HuH-7 (cell line): ENCODE results near the gene LRGUK.
"Not testable (repeated sequence)": the region's sequence is repeated elsewhere in the genome, so short reads cannot be mapped to it uniquely, and the experiment has no call there.

ENCODE experiments used
- DNase-seq: peaks from one replicate; pipeline ENCODE4 v3.0.0; 2011; ENCODE audit warnings: low spot score

The LRGUK gene

DNA sequence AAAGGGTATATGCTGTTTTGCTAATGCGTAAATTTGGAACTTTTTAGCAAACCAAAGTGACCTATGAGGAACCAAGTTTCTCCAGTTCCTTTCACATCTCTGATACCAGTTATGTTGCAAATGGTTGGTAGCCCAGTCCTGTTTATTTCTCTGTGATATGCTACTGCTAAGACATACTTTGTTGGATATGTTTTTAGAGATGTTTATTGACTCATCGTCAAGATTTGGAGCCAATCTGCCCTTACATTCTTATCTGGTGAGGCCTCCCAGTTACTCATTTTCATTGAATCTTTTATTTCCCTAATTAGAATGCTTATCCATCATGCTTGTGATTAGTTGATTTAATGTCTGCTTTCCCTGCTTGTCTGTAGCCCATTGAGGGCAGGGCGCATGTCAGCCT, 58.9 kb downstream of the LRGUK start:
- DNase-seq = no peak

GRCh38 chr7:134186801-134187200, 59.7 kb downstream of the LRGUK start:
- DNase-seq = no peak

DNA sequence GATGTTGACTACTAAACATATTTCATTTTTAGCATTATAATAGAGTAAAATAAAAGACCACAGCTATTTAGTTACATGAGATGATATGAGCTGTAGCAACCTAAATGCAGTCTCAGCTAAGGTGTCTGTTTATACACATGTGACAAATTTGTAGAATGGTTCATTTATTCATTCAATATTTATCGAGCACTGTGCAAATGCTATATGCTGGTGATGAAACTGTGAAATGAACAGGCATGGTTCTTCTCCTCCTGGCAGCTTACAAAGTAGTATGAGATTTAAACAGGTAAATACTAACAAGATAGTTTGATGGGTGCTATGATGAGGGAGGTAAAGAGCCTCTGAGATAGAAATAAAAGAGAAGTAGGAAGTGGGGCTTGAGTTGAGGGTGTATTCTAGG, 60.8 kb downstream of the LRGUK start:
- no peak for DNase-seq

GRCh38 chr7:134188311-134188710, 61.2 kb downstream of the LRGUK start:
- no peak for DNase-seq

- DNase-seq = no peak
Observed at GRCh38 chr7:134189559-134189958, 62.4 kb downstream of the LRGUK start.

DNA sequence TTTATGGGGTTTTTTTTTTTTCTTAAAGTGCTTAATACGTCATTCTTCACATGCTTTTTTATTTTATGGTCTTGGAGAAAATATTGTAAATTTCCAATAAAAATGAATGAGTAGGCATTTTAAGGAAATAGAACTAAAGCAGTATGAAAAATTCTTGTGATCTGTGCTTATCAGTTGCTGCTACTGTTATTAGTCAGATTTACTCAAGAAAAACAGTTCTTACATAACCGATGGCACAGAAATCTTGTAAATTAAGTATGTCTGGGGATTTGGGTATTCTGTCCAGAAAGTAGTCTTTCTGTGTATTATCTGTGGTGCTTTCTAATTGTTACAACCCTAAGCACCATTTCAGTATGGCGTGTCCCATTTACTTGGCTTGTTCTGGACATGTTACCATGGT, 64.7 kb downstream of the LRGUK start:
- no peak for DNase-seq

GRCh38 chr7:134193240-134193639, 66.1 kb downstream of the LRGUK start:
- no peak for DNase-seq

GRCh38 chr7:134195252-134195651, 68.1 kb downstream of the LRGUK start:
- no peak for DNase-seq

DNA sequence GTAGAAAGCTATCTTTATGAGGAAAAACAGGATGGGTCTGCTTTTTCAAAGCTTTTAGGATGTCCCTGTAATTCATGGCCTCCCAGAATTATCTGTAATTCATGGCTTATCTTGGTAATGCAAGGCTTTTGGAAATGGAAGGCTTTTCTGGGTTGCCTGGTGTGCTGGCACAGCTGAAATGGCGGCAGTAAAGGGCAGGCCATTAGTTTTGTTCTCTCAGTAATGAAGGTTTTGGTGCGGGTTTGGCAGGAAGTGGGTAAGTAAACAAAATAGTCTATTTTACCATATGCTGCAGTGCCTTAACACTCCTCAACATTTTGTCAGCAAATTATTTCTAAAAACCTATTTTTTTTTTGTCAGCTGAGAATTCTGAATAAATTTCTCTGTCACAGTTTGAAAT, 69.3 kb downstream of the LRGUK start:
- DNase-seq = no peak

GRCh38 chr7:134197345-134197744, 70.2 kb downstream of the LRGUK start:
- no peak for DNase-seq

DNA sequence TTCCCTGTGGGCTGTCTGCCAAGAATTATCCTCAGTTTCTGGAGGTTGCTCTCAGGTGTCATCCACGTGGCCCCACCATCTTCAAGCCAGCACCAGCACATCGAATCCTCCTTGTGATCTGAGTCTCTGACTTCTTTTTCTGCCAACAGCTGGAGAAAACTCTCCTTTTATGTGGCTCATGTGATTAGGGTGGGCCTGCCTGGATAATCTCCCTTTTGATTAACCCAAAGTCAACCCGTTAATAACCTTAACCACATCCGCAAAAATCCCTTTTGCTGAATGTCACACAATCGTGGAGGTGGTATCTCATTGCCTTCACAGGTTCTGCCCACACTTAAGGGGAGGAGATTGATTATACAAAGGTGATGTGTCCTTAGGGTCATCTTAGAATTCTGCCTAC, 73.8 kb downstream of the LRGUK start:
- DNase-seq = no peak

DNA sequence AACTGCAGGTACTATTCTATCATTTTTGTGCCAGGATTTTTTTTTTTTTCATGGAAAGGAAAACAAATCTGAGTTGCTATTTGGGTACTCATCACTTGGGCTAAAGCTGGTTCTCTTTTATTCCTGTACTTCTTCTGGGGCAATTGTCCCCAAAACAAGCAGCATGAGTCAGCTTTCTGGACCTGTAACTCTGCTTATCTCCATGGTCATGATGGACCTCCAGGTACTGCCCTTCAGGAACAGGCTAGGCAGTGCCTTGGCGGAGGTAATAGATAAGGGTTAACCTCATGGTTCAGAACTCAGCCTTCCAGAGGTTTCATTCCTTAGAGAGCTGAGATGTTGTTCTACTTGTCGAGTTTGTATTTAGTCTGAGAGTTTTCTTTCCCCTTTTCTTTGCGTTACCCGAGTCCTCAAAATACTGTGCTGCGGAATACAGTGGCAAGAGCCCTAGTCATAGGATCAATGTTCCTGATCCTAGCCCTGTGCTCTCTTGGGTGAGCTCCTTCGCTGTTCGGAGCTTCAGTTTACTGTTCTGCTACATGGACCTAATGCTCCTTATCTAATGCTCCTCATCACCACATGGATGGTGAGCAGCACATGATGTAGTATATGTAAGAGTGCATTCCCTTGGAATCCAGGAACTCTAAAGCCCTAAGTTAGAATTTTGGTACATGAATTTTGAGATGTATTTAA, 74.6 kb downstream of the LRGUK start:
- DNase-seq = no peak

- no peak for DNase-seq
Observed at GRCh38 chr7:134203186-134203889, 76.2 kb downstream of the LRGUK start.

DNA sequence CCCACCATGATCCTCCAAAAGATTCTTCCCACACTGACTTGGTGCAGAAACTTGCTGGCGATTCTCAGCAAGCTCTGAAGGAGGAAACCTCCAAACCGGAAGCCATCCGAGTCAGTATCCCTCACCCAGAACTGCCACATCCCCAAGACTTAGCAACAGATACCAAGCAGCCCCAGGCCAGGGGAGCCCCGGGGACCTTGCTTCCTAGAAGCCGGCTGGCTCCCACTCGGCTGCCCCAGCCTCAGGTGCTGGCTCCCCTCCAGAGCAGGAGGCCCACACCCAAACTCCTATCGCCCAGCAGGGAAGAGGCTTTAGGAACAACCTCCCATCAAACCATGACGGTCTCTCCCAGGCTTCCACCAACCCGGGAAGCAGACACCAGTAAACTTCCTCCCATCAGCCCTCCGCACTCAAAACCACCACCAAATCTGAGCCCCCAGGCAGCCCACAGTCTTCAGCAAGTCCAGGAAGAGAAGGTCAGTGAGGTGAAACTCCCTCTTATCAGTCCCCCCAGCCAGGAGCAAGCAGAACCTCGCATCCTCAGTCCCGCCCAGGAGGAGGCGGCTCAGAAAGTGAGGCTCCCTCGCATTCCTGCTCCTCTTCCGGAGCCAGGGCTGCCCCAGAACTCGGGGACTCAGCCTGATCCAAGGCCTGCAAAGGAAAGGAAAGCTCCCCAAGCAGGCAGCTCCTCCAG, 82.3 kb downstream of the LRGUK start:
- DNase-seq = no peak

DNA sequence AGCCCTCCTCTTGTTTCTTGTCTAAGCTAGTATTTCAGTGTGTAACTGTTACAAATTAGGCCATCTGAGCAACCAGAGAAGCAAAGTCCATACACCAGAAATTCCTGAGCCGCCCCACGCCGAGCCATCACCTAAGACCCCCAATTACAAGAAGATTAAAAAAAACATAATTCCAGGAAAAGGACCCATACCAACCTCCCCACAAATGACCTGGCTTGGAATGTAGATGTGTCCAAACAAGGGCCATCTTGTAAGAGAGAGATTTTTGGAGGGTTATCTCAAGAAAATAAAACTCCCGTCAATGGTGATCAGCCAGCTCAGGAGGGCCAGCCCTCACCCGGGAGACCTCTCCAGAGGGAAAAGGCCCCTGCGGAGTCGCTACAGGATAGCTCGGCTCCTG, 83.1 kb downstream of the LRGUK start:
- DNase-seq = no peak

- no peak for DNase-seq
Observed at GRCh38 chr7:134210976-134211663, 84.0 kb downstream of the LRGUK start.

- no peak for DNase-seq
Observed at GRCh38 chr7:134211817-134212216, 84.7 kb downstream of the LRGUK start.

DNA sequence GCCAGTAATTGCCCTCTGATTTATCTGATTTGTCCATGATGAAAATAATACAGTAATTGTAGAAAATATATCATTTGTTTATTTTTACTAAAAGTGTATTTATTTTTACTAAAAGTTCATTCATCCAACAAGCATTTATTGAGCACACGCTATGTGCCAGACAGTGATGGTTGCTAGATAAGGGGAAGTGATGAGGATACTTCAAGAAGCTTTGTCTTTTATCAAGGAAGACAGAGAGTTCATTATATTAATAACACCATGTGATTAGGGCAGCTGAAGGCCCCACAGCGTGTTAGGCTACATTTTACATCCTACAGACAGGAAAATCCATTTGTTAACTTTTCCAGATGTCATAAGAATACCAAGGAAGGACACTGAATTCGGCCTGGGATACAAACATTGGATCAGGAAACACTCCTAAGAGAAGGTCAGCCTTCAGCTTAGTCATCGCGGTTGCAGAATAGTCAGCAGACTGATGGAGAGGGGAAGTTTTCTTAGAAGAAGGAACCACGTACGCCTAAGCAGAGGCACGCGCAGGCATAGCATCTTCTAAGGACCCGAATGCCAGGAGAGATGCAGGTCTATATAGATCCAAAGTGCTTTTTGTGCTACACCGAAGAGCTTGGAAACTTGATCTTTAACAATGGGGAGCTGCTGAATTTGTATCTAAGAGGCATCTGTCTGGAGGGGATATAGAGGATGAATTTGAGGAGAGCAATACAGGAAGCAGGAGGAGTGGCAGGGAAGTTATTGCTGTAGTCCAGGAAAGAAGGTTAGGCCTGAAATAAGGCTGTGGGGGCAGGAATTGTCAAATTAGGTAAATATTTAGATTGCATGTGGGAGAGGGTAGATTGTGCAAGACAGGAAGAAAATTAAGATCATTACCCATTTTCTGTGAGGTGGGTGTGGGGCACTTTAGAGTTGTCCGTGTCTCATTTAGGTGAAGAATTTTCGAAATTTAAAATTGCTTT, 85.7 kb downstream of the LRGUK start:
- DNase-seq = no peak

GRCh38 chr7:134220236-134220635, 93.1 kb downstream of the LRGUK start:
- DNase-seq = no peak

DNA sequence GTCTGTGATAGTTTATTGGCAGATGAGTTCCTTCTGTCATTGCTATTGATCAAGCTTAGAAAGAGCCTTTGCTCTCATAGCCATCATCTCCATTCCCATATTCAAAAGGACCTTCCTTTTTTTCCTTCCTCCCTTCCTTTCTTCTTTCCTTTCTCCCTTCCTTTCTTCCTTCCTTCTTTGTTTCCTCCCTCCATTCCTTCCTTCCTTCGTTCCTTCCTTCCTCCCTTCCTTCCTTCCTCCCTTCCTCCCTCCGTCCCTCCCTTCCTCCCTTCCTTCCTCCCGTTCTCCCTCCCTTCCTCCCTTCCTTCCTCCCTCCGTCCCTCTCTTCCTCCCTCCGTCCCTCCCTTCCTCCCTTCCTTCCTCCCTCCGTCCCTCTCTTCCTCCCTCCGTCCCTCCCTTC, 104.2 kb downstream of the LRGUK start:
- not testable (repeated sequence) for DNase-seq

- no peak for DNase-seq
Observed at GRCh38 chr7:134234216-134234615, 107.1 kb downstream of the LRGUK start.

DNA sequence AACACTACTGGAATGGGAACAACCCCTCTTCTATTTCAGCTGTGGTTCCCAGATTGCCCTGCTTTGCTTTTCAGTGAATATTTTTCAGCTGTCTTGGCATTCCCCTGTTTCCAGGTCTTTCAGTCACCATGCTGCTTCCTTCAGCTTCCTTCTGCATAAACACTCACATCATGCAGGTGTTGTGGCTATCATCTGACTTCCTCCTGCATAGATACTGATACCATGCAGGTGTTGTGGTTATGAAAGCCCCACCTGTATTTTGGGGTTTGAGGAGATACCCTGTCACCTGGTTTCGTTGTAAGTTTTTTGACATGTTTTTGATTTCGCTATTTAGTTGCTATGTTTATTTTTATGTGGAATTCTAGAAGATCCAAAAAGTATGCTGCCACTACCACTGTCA, 118.1 kb downstream of the LRGUK start:
- no peak for DNase-seq
